ENCODE results near the gene CHD5.

The CHD5 gene

GRCh38 chr1:6121021-6121421 lies 59.1 kb downstream of the CHD5 start:
- no peak for TF ChIP-seq CTCF (IDR thresholded peaks at IDR 0.05; ENCODE audit: insufficient read depth, missing control alignments)
- DNase-seq (ENCODE audit: insufficient read length, low spot score): no peak
- no peak for FAIRE-seq

GRCh38 chr1:6118415-6118814 lies 61.7 kb downstream of the CHD5 start:
- DNase-seq (ENCODE audit: insufficient read length, low spot score) (no peak), FAIRE-seq (no peak)
- no peak for TF ChIP-seq CTCF (IDR thresholded peaks at IDR 0.05; ENCODE audit: insufficient read depth, missing control alignments)

- DNase-seq (ENCODE audit: insufficient read length, low spot score) (no peak), FAIRE-seq (no peak)
- TF ChIP-seq CTCF (IDR thresholded peaks at IDR 0.05; ENCODE audit: insufficient read depth, missing control alignments): no peak
Observed at GRCh38 chr1:6117624-6118023, 62.5 kb downstream of the CHD5 start.

- TF ChIP-seq CTCF (IDR thresholded peaks at IDR 0.05; ENCODE audit: insufficient read depth, missing control alignments): no peak
- FAIRE-seq (no peak), DNase-seq (ENCODE audit: insufficient read length, low spot score) (no peak)
Observed at GRCh38 chr1:6117064-6117463, 63.1 kb downstream of the CHD5 start.

- FAIRE-seq: no peak
- DNase-seq (ENCODE audit: insufficient read length, low spot score): no peak
- TF ChIP-seq CTCF (IDR thresholded peaks at IDR 0.05; ENCODE audit: insufficient read depth, missing control alignments): no peak
Observed at GRCh38 chr1:6116137-6116536, 64.0 kb downstream of the CHD5 start.

- TF ChIP-seq CTCF (IDR thresholded peaks at IDR 0.05; ENCODE audit: insufficient read depth, missing control alignments): no peak
- DNase-seq (ENCODE audit: insufficient read length, low spot score): no peak
- no peak for FAIRE-seq
Observed at GRCh38 chr1:6113745-6114144, 66.4 kb downstream of the CHD5 start.

- no peak for TF ChIP-seq CTCF (IDR thresholded peaks at IDR 0.05; ENCODE audit: insufficient read depth, missing control alignments)
- no peak for FAIRE-seq
- no peak for DNase-seq (ENCODE audit: insufficient read length, low spot score)
Observed at GRCh38 chr1:6113116-6113515, 67.0 kb downstream of the CHD5 start.

Measured in D721Med (cell line).